ENCODE data around the gene NOX3. TPM values are rescaled to one million over a fixed set of nuclear protein-coding genes. Genes with fewer than 3 reads are reported as not detected.
A peak's percentile ranks its signal among the peaks of the same experiment; 100 is the strongest.
"Not testable (repeated sequence)": the region's sequence is repeated elsewhere in the genome, so short reads cannot be mapped to it uniquely, and the experiment has no call there.

The NOX3 gene, protein sequence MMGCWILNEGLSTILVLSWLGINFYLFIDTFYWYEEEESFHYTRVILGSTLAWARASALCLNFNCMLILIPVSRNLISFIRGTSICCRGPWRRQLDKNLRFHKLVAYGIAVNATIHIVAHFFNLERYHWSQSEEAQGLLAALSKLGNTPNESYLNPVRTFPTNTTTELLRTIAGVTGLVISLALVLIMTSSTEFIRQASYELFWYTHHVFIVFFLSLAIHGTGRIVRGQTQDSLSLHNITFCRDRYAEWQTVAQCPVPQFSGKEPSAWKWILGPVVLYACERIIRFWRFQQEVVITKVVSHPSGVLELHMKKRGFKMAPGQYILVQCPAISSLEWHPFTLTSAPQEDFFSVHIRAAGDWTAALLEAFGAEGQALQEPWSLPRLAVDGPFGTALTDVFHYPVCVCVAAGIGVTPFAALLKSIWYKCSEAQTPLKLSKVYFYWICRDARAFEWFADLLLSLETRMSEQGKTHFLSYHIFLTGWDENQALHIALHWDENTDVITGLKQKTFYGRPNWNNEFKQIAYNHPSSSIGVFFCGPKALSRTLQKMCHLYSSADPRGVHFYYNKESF
- total RNA-seq (2014; rRNA removed; shearing (Covaris generic)), result not detected in 2 replicates
- polyA plus RNA-seq (2014; cell fraction: nucleus; rRNA removed), result not detected in 2 replicates

DNA sequence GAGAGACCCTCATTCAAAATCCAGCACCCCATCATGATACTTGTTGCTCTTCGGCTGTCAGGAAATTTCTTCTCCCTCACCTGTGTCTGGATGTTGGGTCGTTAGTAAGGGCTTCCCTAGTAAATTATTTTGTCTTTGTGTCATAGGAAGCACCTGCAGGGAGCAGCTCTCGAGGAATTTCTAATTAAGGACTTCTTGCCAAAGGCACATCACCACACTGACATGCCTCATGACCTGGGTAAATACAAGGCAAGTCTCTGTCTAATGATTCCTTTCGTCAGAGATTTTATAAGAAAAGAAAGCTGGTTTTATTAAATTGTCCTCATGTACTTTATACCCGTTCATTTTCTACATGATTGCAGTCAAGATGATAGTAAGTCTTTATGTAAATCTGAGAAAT, at the start of gene NOX3:
TSS of gene NOX3 (minus strand) at position 74 of the 400 bp plus-strand sequence. CDS start at position 35, 39 bp downstream.
- DNase-seq (ENCODE audit: extremely low read depth, low read depth), result no peak

DNA sequence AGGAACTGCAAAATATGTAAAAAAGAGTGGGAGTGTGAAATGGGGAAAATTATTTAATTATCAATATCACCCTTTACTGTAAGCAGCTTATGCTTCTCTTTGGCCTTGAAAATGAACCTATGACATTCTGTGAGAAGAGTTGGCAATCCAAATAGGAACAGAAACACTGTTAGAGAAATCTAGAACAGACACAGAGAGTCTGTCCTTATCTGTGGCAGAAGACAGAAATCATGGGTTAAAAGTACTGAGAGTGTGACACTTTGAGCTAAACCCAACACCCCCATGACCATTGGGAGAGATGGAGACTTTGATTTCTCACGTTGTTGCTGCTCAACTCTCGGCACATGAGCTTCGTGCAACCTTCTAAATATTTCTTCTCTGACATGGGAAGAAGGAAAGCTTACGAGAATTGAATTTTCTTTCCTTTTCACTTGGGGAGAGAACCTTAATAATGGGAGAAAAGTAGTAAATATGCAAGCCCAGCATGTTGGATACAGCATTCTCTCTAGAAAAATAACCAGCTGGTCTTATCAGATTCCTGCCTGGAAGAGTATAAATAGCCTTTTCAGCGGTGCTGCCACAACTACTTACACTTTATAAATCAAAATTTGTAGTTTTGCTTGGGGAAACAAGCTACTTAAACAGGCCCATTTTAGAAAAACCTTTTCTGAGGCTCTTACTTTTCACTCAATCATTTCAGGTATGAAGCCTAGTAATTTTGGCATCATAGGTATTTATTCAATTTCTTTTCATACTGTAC, 49.4 kb upstream of the NOX3 start:
- no peak for DNase-seq (ENCODE audit: extremely low read depth, low read depth)

DNA sequence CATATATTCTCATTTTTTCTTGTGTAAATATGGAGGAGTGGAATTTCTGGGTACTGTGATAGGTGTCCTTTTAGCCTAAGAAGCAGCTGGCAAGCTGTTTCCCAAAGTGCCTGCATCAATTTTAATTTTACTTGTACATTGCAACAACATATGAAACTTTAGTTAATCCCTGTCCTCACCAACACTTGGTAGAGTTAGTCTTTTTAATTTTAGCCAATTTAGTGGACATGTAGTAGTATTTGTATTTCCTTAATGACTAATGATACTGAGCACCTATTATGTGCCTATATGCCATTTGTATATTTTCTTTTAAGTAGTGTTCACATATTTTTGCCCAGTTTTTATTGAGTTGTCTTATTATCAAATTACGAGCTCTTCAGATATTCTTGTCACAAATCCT, 46.8 kb upstream of the NOX3 start:
- no peak for DNase-seq (ENCODE audit: extremely low read depth, low read depth)

DNA sequence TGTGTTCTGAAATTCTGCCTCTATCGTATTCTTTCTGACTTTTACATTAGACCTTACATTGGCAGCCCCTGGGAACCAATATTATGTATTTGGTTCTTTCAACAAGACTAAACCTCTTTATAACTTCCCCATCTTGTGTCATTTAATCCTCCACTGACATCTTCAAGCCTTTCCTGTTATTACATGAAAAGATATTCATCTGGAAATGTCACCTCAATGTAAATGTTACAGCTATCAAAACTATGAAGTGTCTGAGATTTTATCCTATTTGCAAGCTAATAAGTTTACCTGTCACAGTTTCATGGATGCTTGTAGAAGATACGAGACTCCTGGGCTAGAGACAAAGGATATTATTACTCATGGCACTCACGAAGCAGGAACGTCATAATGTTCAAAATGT, 43.9 kb upstream of the NOX3 start:
- DNase-seq (ENCODE audit: extremely low read depth, low read depth), result no peak

DNA sequence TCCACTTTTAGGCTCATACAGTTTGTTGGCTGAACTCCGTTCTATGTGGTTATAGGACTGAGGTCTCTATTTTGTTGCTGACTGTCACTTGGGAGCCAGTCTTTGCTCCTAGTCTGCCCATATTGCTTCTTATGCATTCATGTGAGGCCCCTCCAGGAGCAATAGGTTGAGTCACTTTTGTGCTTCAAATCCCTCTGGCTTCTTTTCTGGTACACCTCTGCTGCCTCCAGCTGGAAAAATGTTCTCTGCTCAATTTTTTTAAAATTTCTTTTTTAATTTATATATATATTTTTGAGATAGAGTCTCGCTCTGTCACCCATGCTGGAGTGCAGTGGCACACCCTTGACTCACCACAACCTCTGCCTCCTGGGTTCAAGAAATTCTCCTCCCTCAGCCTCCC, 42.7 kb upstream of the NOX3 start:
- DNase-seq (ENCODE audit: extremely low read depth, low read depth), result no peak

DNA sequence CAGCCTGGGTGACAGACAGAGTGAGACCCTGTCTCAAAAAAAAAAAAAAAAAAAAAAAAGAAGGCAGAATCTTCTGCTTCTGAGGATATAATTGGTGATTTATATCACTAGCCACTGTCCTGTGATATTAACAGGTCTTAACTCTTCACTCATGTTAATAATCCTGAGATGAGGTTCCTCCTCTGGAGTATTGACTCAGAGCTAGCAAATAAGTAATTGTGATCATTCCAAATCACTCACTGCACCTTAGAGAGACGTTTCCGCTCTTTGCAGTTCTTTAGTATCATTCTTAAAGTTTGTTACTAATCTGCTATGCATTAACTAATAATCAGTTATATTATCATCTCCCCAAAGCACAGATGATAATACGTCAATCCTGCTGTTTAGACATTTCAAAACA, 41.6 kb upstream of the NOX3 start:
- DNase-seq (ENCODE audit: extremely low read depth, low read depth), result no peak

DNA sequence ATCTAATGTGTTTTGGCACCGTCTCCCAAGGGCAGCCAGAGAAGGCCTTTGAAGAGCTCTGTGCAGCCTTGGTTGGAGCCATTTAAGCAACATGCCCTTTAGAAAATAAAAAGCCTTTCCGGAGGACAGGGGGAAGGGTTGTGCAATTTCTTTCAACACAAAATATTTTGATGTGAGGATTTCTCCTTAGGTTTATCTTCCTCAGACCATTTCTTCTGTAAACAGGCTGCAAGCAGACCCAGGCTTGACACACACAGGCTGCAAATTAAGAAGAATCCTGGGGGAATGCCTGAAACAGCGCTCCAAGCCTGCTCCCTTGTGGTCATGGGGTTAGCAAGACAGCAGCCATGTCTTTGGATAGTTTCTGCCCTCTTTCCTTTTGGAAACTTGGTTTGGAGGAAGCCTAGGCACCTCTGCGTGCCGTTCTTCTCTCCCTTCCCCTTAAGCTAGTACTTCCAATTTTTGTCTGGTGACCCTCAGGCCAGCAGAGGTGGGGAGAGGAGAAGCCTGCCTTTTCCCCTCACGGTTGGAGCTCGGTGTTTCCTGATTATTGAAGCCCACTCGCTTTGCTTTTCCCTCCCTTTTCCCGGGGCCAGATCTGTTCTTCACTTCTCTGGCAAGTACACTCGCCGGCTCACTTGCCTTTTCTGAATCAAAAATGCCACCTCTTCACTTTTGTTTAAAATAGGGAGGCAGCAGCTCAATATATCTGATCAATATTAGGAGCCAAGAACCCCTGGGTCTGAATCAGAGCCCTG, 39.6 kb upstream of the NOX3 start:
- peak; percentile 46 for DNase-seq (ENCODE audit: extremely low read depth, low read depth)

DNA sequence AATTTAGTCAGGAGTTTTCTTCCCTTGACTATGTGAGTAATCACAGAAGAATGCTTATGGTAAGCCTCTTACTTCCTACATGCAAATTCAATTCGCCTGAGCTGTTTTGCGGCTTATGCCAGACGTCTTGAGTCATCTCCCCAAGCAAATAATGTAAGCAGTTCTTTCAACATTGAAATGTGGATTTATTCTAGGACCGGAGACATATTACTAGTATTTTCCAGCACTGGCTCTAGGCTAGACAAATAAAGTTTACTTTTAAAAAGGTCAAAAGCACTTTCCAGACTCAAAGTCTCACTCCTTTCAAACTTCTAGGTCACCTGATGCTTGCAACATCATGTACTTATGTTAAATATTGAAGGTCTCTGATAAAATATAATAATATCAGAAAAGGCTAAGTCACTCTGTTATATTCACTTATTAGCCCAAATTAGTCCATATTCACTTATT, 38.1 kb upstream of the NOX3 start:
- peak; percentile 86 for DNase-seq (ENCODE audit: extremely low read depth, low read depth)

DNA sequence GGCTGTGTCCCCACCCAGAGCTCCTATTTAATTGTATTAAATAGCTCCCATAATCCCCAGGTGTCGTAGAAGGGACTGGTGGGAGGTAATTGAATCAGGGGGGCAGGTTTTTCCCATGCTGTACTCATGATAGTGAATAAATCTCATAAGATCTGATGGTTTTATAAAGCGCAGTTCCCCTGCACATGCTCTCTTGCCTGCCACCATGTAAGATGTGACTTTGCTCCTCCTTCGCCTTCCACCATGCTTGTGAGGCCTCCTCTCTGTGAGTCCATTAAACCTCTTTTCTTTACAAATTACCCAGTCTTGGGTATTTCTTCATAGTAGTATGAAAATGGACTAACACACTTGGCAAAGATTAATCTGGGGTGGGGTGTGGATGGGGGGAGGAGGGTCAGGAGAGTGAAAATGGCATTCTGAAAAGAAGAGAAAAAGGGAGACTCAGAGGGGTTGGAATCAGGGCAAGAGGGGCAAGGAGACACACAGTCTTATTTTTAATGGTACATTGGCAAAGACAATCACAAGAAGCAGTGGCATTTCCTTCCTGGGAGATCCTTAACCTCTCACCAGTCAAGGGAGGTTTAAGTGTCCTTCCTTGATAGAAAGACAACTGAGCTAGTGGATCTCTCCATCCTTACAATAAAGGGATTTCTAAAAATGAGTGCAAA, 37.5 kb upstream of the NOX3 start:
- DNase-seq (ENCODE audit: extremely low read depth, low read depth), result no peak

DNA sequence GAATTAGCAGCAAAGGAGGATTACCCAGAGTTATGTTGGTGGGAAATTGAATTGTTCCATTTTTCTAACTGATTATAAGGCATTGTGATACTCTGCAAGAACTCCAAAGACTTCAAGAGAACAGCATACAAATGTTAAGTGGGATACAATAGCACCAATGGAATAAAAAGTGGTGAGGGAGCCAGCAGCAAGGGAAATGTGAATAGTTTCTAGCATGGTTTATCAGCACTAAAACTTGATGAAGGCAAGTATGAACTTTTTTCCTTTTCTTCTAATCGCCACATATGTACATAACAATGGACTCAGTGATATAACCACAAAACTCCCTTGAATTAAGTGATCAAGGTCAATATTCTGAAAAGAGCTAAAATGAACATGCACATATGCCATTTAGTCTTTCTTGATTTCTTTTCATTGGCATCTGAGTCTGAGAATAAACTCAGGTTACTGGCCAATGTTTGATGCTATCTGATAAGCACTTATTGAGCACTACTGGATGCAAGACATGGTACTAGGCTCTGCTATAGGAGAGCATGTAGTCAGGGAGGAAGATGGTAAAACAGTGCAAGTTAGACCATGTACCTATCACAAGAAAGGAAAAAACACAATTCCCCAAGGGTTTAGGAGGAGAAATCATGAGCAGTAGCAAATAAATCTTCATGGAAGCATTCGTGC, 36.6 kb upstream of the NOX3 start:
- no peak for DNase-seq (ENCODE audit: extremely low read depth, low read depth)

DNA sequence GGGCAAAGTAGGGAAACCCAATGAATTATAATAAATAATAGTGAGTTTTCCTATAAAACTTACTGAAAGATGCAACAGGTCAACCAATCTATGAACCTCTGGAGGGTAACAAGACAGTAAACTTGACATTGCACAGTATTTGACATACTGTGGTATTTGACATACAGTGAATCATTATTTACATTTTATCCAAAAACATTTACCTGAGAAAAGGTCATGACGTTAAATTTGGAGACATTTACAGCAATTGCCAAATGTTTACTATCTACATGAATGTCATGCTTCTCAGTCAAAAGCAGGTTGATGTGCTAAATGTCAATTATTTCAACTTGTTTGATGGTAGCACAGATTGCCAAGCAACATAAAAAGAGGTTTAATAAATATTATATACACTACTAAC, 35.8 kb upstream of the NOX3 start:
- no peak for DNase-seq (ENCODE audit: extremely low read depth, low read depth)

DNA sequence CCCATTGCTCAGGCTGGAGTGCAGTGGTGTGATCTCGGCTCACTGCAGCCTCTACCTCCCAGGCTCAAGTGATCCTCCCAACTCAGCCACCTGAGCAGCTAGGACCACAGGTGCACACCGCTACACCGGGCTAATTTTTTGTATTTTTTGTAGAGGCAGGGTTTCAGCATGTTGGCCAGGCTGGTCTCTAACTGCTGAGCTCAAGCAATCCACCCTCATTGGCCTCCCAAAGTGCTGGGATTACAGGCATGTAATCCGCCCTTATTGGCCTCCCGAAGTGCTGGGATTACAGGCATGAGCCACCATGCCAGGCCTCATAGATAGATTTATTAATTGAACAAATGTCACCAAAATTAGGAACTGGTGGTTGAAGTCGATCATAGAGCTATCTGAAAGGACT, 32.6 kb upstream of the NOX3 start:
- not testable (repeated sequence) for DNase-seq (ENCODE audit: extremely low read depth, low read depth)

DNA sequence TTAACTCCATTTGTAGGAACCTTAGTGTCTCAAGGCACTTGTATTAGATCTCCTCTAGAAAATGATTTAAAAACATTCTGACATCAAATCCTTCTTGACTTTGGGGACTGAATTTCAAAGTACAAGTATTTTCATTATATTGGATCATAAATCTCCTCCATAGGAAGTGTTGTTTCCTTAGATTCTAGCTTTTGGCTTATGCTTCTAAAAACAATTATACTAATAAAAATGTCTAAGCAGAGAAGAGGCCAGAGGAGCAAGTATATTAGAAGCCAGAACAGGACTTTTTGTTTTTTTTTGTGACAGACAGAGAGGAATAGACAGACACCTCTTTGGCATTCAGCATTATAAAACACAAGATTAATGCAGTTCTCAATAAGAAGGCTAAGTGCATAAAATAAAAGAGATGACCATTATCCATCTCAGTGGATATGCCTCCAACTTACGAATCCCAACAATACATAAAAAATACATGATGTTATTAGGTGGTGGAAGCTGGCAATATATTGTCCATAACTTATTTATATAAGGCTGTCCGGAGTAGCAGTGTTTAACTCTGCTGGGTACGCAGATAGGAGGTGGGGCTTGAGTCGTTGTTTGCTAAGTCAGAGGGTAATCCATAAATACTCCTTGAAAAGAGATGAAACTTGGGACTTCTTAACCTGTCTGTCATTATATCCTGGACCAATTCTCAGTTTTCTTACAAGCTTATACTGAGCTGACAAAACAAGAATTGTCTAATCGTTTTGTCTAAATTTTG, 31.9 kb upstream of the NOX3 start:
- no peak for DNase-seq (ENCODE audit: extremely low read depth, low read depth)

DNA sequence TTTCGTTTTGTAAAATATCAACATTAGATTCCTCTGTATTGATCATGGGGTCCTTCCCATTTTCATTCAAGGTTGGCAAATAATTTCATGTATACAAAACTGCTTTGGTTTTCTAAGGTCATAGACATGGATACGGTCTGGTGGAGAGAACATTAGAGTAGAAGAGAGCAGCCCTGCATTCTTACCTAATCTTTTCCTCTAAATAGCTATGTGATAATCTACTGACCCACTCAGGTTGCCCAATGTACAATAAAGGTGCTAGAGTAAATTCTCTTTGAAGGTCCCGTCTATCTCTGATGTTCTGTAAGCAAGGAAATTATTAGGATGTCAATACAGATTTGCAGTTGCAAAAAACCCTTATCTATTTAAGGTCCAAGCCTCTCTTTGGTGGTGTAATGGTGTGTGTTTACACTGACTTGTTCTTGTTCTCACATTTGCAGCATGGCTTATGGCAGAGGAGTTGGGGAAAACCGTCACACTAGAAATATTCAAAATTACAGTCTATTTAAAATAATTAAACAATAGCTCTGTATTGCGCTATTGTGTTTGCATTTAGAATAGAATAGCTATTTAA, 31.2 kb upstream of the NOX3 start:
- no peak for DNase-seq (ENCODE audit: extremely low read depth, low read depth)

DNA sequence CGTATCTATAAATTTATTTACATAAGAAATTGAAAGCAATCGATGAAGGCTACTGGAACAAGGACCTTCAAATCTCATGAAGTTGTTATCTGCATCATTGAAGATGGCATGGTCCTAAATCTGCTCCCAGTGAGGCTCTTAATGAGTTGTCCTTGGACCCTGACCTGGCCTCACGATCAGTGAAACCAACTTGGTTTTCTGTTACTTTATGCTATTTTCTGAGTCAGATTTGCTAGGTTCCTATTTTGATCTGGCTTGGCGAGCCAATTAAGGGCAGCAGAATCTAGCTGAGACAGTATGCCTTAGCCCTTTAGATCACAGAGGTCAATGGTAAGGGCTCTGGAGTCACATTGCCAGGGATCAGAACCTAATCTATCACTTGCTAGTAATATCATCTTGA, 30.1 kb upstream of the NOX3 start:
- DNase-seq (ENCODE audit: extremely low read depth, low read depth), result no peak

DNA sequence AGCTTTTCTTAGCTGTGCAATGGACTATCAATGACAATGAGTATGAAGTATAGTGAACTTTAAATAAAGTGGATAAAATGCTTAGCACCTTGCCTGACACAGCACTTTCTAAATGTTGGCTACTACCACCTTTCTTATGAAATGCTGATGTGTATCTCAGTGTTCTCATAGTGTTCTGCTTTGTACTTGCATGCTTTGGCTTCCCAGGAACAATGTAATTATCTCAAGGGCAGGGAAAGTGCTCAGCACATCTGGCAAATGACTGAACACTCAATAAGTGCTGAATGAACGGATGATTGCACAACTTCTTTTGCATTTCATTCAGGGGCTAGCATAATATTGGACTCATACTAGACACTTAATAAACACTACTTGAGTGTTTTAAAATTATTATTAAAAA, 28.2 kb upstream of the NOX3 start:
- DNase-seq (ENCODE audit: extremely low read depth, low read depth), result no peak

DNA sequence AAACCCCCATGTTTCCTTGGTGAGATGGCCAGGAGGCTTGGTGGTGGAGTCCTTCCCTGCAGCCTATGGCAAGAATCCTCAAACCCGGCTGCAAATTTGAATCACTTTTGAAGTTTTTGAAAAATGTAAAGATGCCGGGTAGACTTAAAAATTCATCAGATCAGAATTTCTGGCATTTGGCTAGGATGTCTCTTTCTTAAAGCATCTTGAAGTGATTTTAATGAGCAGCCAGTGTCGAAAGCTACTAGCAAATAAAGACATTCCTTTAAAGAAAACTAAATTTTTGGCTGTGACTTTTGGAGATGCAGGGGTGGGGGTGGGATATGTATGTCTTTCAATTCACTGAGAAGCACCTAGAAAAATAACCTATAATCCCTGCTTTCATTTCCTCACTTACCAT, 25.6 kb upstream of the NOX3 start:
- DNase-seq (ENCODE audit: extremely low read depth, low read depth), result no peak

DNA sequence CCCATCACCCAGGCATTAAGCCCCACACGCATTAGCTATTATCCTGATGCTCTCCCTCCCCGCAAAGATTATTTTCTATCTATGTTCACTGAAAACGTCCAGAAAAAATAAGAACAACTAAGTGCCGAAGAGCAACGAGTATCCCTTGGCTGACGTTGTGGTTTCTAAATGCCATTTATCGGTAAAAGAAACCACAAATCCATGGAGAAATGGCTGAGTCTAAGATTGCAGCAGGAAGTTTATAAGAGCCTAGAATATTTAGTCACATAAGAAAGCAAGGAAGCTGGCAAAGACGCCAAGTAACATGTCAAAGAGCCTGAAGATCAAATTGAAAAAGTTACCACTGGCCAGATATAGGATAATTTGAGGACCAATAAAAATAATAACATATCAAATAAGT, 18.1 kb upstream of the NOX3 start:
- DNase-seq (ENCODE audit: extremely low read depth, low read depth), result no peak

DNA sequence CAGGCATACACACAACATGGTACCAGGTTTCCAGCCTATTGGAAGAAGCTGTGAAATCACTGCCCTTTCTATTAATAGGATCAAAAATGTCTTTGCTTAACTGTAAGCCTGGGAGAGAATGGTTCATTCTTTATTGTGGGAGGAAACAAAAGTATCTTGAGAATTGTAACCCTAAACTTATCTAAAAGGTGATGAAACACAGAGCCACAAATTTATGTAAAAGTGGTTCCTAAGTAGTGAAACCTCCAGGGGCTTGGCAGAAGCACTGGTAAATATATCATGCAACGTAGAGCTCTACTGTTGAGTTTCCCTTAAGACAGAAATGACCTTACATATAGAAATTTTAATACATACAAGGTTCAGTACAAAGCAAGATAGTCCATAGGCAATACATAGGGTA, 17.2 kb upstream of the NOX3 start:
- DNase-seq (ENCODE audit: extremely low read depth, low read depth), result no peak

Measured in NCI-H460 (cell line).